H1 (cell line): ENCODE measurements around the gene SGK1. TPM values are rescaled to one million over a fixed set of nuclear protein-coding genes. Genes with fewer than 3 reads are reported as not detected.

Experiments
- CTCF ChIA-PET: fragments of 300-600 bp; sonication (Branson Sonifier 250); formaldehyde crosslinking; loops from one replicate; lab custom pipeline; 2021; ENCODE audit not compliant: partially characterized antibody; lab: Charles Lee
- POLR2A ChIA-PET: fragments of 300-600 bp; sonication (Branson Sonifier 250); formaldehyde crosslinking; loops from one replicate; lab custom pipeline; 2021; ENCODE audit warnings: inconsistent platforms; ENCODE audit not compliant: partially characterized antibody; lab: Charles Lee
- DNase-seq, 2 experiments: peaks; one replicate each; pipeline versions ENCODE4 v3.0.0 to v3.0.0-alpha.2; 2010 to 2022; ENCODE audit warnings: low spot score in 2 of 2, low read depth in 1 of 2, mixed read lengths in 1 of 2
- FAIRE-seq: peaks from 2 replicates; lab custom pipeline; 2011; peaks lifted over from hg19 to GRCh38; lab: Jason Lieb, UNC
- H2AFZ ChIP-seq: 2 replicates; pipeline ENCODE4 v1.8.1; 2012; ENCODE audit warnings: low read length, inconsistent platforms
- H2AK5ac ChIP-seq: 2 replicates; pipeline ENCODE4 v1.6.1; 2013; ENCODE audit warnings: low read depth, low read length
- H2BK120ac ChIP-seq: replicated peaks from 2 replicates; pipeline ENCODE3; 2013; ENCODE audit warnings: low read depth, low read length, inconsistent platforms
- H2BK12ac ChIP-seq: 2 replicates; pipeline ENCODE4 v1.6.1; 2013; ENCODE audit warnings: low read depth, low read length
- H2BK15ac ChIP-seq: 2 replicates; pipeline ENCODE4 v1.6.1; 2013; ENCODE audit warnings: low read length
- H2BK20ac ChIP-seq: 2 replicates; pipeline ENCODE4 v1.6.1; 2013; ENCODE audit warnings: low read length
- H2BK5ac ChIP-seq: 2 replicates; pipeline ENCODE4 v1.6.1; 2013; ENCODE audit warnings: low read depth, low read length
- H3K14ac ChIP-seq: 2 replicates; pipeline ENCODE4 v1.6.1; 2013; ENCODE audit warnings: inconsistent platforms; ENCODE audit not compliant: insufficient read length
- H3K18ac ChIP-seq: 2 replicates; pipeline ENCODE4 v1.6.1; 2013; ENCODE audit warnings: low read length; ENCODE audit errors: extremely low read depth
- H3K23ac ChIP-seq: 2 replicates; pipeline ENCODE4 v1.6.1; 2013; ENCODE audit warnings: inconsistent platforms; ENCODE audit not compliant: insufficient read length
- H3K23me2 ChIP-seq: 2 replicates; pipeline ENCODE4 v1.6.1; 2013; ENCODE audit warnings: low read depth, low read length
- H3K27ac ChIP-seq: 2 replicates; pipeline ENCODE4 v1.6.1; 2011; ENCODE audit warnings: low read depth, low read length, inconsistent platforms
- H3K27me3 ChIP-seq, 4 experiments: replicated peaks in 1 of 4; 1 replicate in 1 of 4; 2 replicates in 3 of 4; pipeline versions ENCODE4 v1.6.1 to v1.8.1; 2011 to 2013; ENCODE audit warnings: low read length in 3 of 4, mild to moderate bottlenecking in 3 of 4, inconsistent platforms in 2 of 4, mixed read lengths in 2 of 4, moderate library complexity in 1 of 4; ENCODE audit not compliant: control insufficient read depth in 3 of 4, insufficient read depth in 3 of 4; ENCODE audit errors: extremely low read depth in 1 of 4
- H3K36me3 ChIP-seq, 4 experiments: 2 replicates each; pipeline versions ENCODE4 v1.6.1 to v1.8.1; 2011 to 2013; ENCODE audit warnings: mild to moderate bottlenecking in 4 of 4, low read length in 3 of 4, moderate library complexity in 2 of 4, control low read depth in 1 of 4, inconsistent platforms in 1 of 4; ENCODE audit not compliant: insufficient read depth in 4 of 4, control insufficient read depth in 2 of 4
- H3K4ac ChIP-seq: replicated peaks from 2 replicates; pipeline ENCODE3; 2013; ENCODE audit warnings: low read length, low read depth, mixed read lengths, inconsistent platforms; ENCODE audit not compliant: insufficient read length
- H3K4me1 ChIP-seq, 4 experiments: replicated peaks in 1 of 4; 1 replicate in 1 of 4; 2 replicates in 3 of 4; pipeline versions ENCODE4 v1.6.1 to v1.8.1; 2011 to 2013; ENCODE audit warnings: low read length in 3 of 4, inconsistent platforms in 2 of 4, mixed read lengths in 1 of 4; ENCODE audit not compliant: insufficient read depth in 4 of 4, control insufficient read depth in 3 of 4
- H3K4me2 ChIP-seq, 2 experiments: 2 replicates each; pipeline versions ENCODE4 v1.6.1 to v1.8.1; 2011 to 2013; ENCODE audit warnings: low read depth in 2 of 2, low read length in 2 of 2, control low read depth in 1 of 2, inconsistent platforms in 1 of 2, mild to moderate bottlenecking in 1 of 2; ENCODE audit not compliant: insufficient read depth in 1 of 2
- H3K4me3 ChIP-seq, 4 experiments: fragments of 200-600, 300-600 bp in 1 of 4; sonication (generic), shearing (Covaris generic), sonication (Bioruptor Twin) in 1 of 4; 2 replicates each; pipeline versions ENCODE4 v1.5.1 to v1.8.1; 2011 to 2016; ENCODE audit warnings: low read length in 4 of 4, low read depth in 3 of 4, control low read depth in 2 of 4, inconsistent platforms in 2 of 4, mild to moderate bottlenecking in 2 of 4, mixed read lengths in 1 of 4, moderate library complexity in 1 of 4; ENCODE audit not compliant: insufficient read depth in 2 of 4; ENCODE audit errors: extremely low read depth in 1 of 4
- H3K56ac ChIP-seq: replicated peaks from 2 replicates; pipeline ENCODE3; 2013; ENCODE audit warnings: low read depth, mild to moderate bottlenecking, mixed read lengths, low read length, inconsistent platforms; ENCODE audit not compliant: insufficient read length
- H3K79me1 ChIP-seq: 2 replicates; pipeline ENCODE4 v1.6.1; 2013; ENCODE audit warnings: low read depth, low read length, control low read depth
- H3K79me2 ChIP-seq, 2 experiments: 2 replicates each; pipeline versions ENCODE4 v1.6.1 to v1.8.1; 2012 to 2013; ENCODE audit warnings: low read length in 2 of 2, mild to moderate bottlenecking in 2 of 2, inconsistent platforms in 1 of 2; ENCODE audit not compliant: insufficient read depth in 2 of 2, control insufficient read depth in 1 of 2
- H3K9ac ChIP-seq, 4 experiments: replicated peaks in 1 of 4; 1 replicate in 1 of 4; 2 replicates in 3 of 4; pipeline versions ENCODE4 v1.6.1 to v1.8.1; 2011 to 2013; ENCODE audit warnings: low read depth in 3 of 4, low read length in 3 of 4, control low read depth in 2 of 4, mild to moderate bottlenecking in 2 of 4, moderate library complexity in 2 of 4, inconsistent platforms in 1 of 4; ENCODE audit errors: extremely low read depth in 1 of 4
- H3K9me3 ChIP-seq, 2 experiments: 2 replicates each; pipeline versions ENCODE4 v1.6.1 to v1.8.1; 2012 to 2013; ENCODE audit warnings: mild to moderate bottlenecking in 2 of 2, moderate library complexity in 2 of 2, control low read depth in 1 of 2, inconsistent platforms in 1 of 2, low read depth in 1 of 2, low read length in 1 of 2, mixed read lengths in 1 of 2; ENCODE audit not compliant: insufficient read depth in 2 of 2
- H4K20me1 ChIP-seq, 2 experiments: replicated peaks in 1 of 2; 2 replicates each; pipeline versions ENCODE3 to v1.8.1; 2011 to 2013; ENCODE audit warnings: inconsistent platforms in 2 of 2, low read length in 2 of 2, mild to moderate bottlenecking in 1 of 2; ENCODE audit not compliant: insufficient read depth in 2 of 2, control insufficient read depth in 1 of 2
- H4K5ac ChIP-seq: 2 replicates; pipeline ENCODE4 v1.6.1; 2013; ENCODE audit warnings: low read length, low read depth, mixed read lengths, inconsistent platforms; ENCODE audit not compliant: insufficient read length
- H4K8ac ChIP-seq: 2 replicates; pipeline ENCODE4 v1.8.0; 2013; ENCODE audit warnings: mild to moderate bottlenecking, moderate library complexity, low read length, inconsistent platforms; ENCODE audit not compliant: insufficient read depth; ENCODE audit errors: extremely low read depth
- H4K91ac ChIP-seq: replicated peaks from 2 replicates; pipeline ENCODE3; 2013; ENCODE audit warnings: low read length, mixed read lengths, inconsistent platforms; ENCODE audit not compliant: insufficient read length
- HDAC2 ChIP-seq, 2 experiments: fragments of 300-600 bp in 1 of 2; sonication (generic) in 1 of 2; IDR thresholded peaks; 2 replicates each; pipeline ENCODE4 v1.6.1; 2011 to 2012; ENCODE audit warnings: low read depth in 2 of 2, low read length in 2 of 2, mild to moderate bottlenecking in 2 of 2, moderate library complexity in 2 of 2, borderline replicate concordance in 1 of 2, inconsistent platforms in 1 of 2
- HDAC6 ChIP-seq: IDR thresholded peaks from one replicate; pipeline ENCODE4 v1.7.1; 2012; ENCODE audit warnings: low read depth, mild to moderate bottlenecking, inconsistent platforms, low read length, moderate library complexity
- SIN3A ChIP-seq, 2 experiments: IDR thresholded peaks in 1 of 2; conservative IDR thresholded peaks in 1 of 2; 2 replicates each; pipeline ENCODE4 v1.6.1; 2011 to 2012; ENCODE audit warnings: low read length in 2 of 2, improper control_type of control experiment in 1 of 2, low read depth in 1 of 2, mild to moderate bottlenecking in 1 of 2
- SRF ChIP-seq: IDR thresholded peaks from 2 replicates; pipeline ENCODE4 v1.6.1; 2011; ENCODE audit warnings: mild to moderate bottlenecking, low read depth, low read length, moderate library complexity
- SUZ12 ChIP-seq: fragments of 200-600 bp; sonication (generic); IDR thresholded peaks from 2 replicates; pipeline ENCODE4 v1.6.1; 2012; ENCODE audit warnings: mild to moderate bottlenecking, inconsistent platforms, low read length, moderate library complexity, mixed read lengths
- WGBS, 2 experiments: shearing (Covaris generic) in 1 of 2; methylation state at CpG; one replicate each; pipeline versions ENCODE4 v1.1.6 to v1.1.7; 2013 to 2015; ENCODE audit warnings: low lambda C conversion rate in 2 of 2, mixed read lengths in 2 of 2, inconsistent platforms in 1 of 2, low coverage in 1 of 2, missing lambda C conversion rate in 1 of 2; ENCODE audit not compliant: insufficient replicate concordance in 2 of 2, insufficient coverage in 1 of 2, insufficient read length in 1 of 2; ENCODE audit errors: extremely low coverage in 1 of 2, missing lambda C conversion rate in 1 of 2; 5-methylcytosine and 5-hydroxymethylcytosine counted together
- polyA plus RNA-seq, 7 experiments: library from polyadenylated mRNA; depleted of rRNA in 3 of 7; stranded (reverse) in 5 of 7; unstranded in 2 of 7; fragments of >200 nt in 5 of 7; fragments of 200-250 nt in 2 of 7; gene quantifications; 1 replicate in 5 of 7; 2 replicates in 1 of 7; 4 replicates in 1 of 7; pipeline versions ENCODE4 v1.2.1 to v1.2.3, GENCODE V29; 2011 to 2013; ENCODE audit warnings: missing spikeins in 2 of 7, mixed read lengths in 2 of 7
- total RNA-seq: library from RNA; stranded (reverse); fragmentation: NEBNext Ultra II Directional; extraction: Animal tissue kit (Norgen Biotek cat#: 25700); gene quantifications from 2 replicates; pipeline ENCODE4 v1.2.1, GENCODE V29; 2021
- TF ChIP-seq, protein P1 (sequence below): IDR thresholded peaks from 2 replicates; pipeline ENCODE4 v1.6.1; 2011; ENCODE audit warnings: low read length, improper control_type of control experiment

Gene SGK1
- total and polyA plus RNA-seq, 2 of the 8 experiments (the other 6 are each of a cell fraction or from before 2014, with no cell fraction given): 14.5 to 18.4 TPM

- H2BK15ac ChIP-seq: no peak overlapping the region
- TF ChIP-seq SUZ12 (no peak), HDAC6 (no peak), SRF (no peak), HDAC2 (IDR thresholded peaks at IDR 0.05; ENCODE audit: borderline replicate concordance in 1 of 2, low read depth in 2 of 2, low read length in 2 of 2) (no peak), SIN3A (conservative IDR thresholded peaks at IDR 0.05 in 1 of 2, IDR thresholded peaks at IDR 0.05 in 1 of 2; ENCODE audit: low read depth in 1 of 2, low read length in 2 of 2) (no peak)
- TF ChIP-seq, protein P1, sequence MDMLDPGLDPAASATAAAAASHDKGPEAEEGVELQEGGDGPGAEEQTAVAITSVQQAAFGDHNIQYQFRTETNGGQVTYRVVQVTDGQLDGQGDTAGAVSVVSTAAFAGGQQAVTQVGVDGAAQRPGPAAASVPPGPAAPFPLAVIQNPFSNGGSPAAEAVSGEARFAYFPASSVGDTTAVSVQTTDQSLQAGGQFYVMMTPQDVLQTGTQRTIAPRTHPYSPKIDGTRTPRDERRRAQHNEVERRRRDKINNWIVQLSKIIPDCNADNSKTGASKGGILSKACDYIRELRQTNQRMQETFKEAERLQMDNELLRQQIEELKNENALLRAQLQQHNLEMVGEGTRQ: no peak
- TF ChIP-seq, all 59 proteins: peak for 0
- no peak overlapping the region for H3K14ac ChIP-seq
- WGBS, 2 experiments: 91% methylated on average over 3 of the region's 3 CpGs; no CpG with 5 or more reads in 1 of the 2 experiments
- no peak overlapping the region for H3K4me2 ChIP-seq
- H3K4me3 ChIP-seq: no peak overlapping the region
- no peak overlapping the region for H2BK5ac ChIP-seq
- H3K79me1 ChIP-seq: no peaks in the 10 kb centered on the region
- H3K36me3 ChIP-seq: no peaks in the 10 kb centered on the region
- no peaks in the 10 kb centered on the region for H4K20me1 ChIP-seq
- POLR2A ChIA-PET: no interaction called here
- no peaks in the 10 kb centered on the region for H3K9me3 ChIP-seq
- H3K27ac ChIP-seq: no peak overlapping the region
- no peak overlapping the region for H4K5ac ChIP-seq
- H3K79me2 ChIP-seq: no peaks in the 10 kb centered on the region
- no peak overlapping the region for H2AFZ ChIP-seq
- no peak overlapping the region for H3K18ac ChIP-seq
- H2BK12ac ChIP-seq: no peak overlapping the region
- no peaks in the 10 kb centered on the region for H3K27me3 ChIP-seq
- no peak overlapping the region for H3K56ac ChIP-seq
- no peak overlapping the region for H4K91ac ChIP-seq
- CTCF ChIA-PET: interaction anchor here (0.8 kb wide), 1 partner anchor 21 kb away, joined by 3 read pairs; no protein-coding TSS in a partner anchor
- no peak overlapping the region for H3K23ac ChIP-seq
- H2AK5ac ChIP-seq: no peak overlapping the region
- peaks cover 0 to 4% (median 0%) of the 10 kb centered on the region in 4 experiments; a peak in 2 of 7 replicates for H3K4me1 ChIP-seq
- no peak overlapping the region for H2BK20ac ChIP-seq
- no peak overlapping the region for H4K8ac ChIP-seq
- H3K23me2 ChIP-seq: no peaks in the 10 kb centered on the region; the same call in 1 of the 2 replicates
- H3K4ac ChIP-seq: no peak overlapping the region
- DNase-seq: no peak
- FAIRE-seq: no peak
- H2BK120ac ChIP-seq: no peak overlapping the region
- no peak overlapping the region for H3K9ac ChIP-seq
Measured at GRCh38 chr6:134198093-134198492, 119.8 kb downstream of the SGK1 start.
